Epithelial cell of proximal tubule (primary cell): ENCODE measurements around the gene FBN3. TPM values are rescaled to one million over a fixed set of nuclear protein-coding genes. Genes with fewer than 3 reads are reported as not detected.

Experiments used
- DNase-seq: peaks from one replicate; pipeline ENCODE4 v3.0.0-alpha.2; 2011; ENCODE audit warnings: low read depth
- H3K4me3 ChIP-seq: 2 replicates; pipeline ENCODE4 v1.5.1; 2011; ENCODE audit warnings: low read depth, mild to moderate bottlenecking, low read length
- CTCF ChIP-seq: conservative IDR thresholded peaks from 2 replicates; pipeline ENCODE4 v1.5.1; 2012; ENCODE audit warnings: low read depth, mild to moderate bottlenecking, low read length
- total RNA-seq: library from RNA; depleted of rRNA; stranded (reverse); fragments of >200 nt; gene quantifications from 2 replicates; pipeline ENCODE4 v1.2.3, GENCODE V29; 2015

Gene FBN3
- total RNA-seq, 1 donor from 2014 or later: 0.06 TPM

GRCh38 chr19:8020681-8021080 is 128.7 kb downstream of the FBN3 start:
- no peak for TF ChIP-seq CTCF
- no peak for DNase-seq
- no peak overlapping the region for H3K4me3 ChIP-seq

- DNase-seq: no peak
- H3K4me3 ChIP-seq: no peak overlapping the region
- no peak for TF ChIP-seq CTCF
Measured at GRCh38 chr19:8017808-8018207, 131.6 kb downstream of the FBN3 start.

Other genes with a start within 250 kb of the FBN3 start
- 7.6 and 14.6 TPM in 2 replicates for gene MAP2K7, start 245.7 kb downstream of the FBN3 start, total RNA-seq
- gene TGFBR3L, start 234.8 kb downstream of the FBN3 start, total RNA-seq: 1.6 and 16.8 TPM in 2 replicates
- gene SNAPC2, start 229.3 kb downstream of the FBN3 start, total RNA-seq: 29.1 and 34.2 TPM in 2 replicates
- gene CTXN1, start 223.5 kb downstream of the FBN3 start, total RNA-seq: 12.4 and 42.8 TPM in 2 replicates
- 39.0 and 108 TPM in 2 replicates for gene TIMM44, start 205.9 kb downstream of the FBN3 start, total RNA-seq
- 28.6 and 69.6 TPM in 2 replicates for gene ELAVL1, start 144.0 kb downstream of the FBN3 start, total RNA-seq
- gene CCL25, start 96.8 kb downstream of the FBN3 start, total RNA-seq: not detected in 2 replicates
- 3.8 and 24.5 TPM in 2 replicates for gene CERS4, start 59.8 kb upstream of the FBN3 start, total RNA-seq
- gene CD320, start 158.8 kb upstream of the FBN3 start, total RNA-seq: 198 and 238 TPM in 2 replicates
- gene NDUFA7, start 171.8 kb upstream of the FBN3 start, total RNA-seq: 76.6 and 77.9 TPM in 2 replicates
- gene RPS28, start 171.9 kb upstream of the FBN3 start, total RNA-seq: 459 and 508 TPM in 2 replicates
- gene KANK3, start 193.7 kb upstream of the FBN3 start, total RNA-seq: 0.29 and 2.2 TPM in 2 replicates
- gene ANGPTL4, start 214.6 kb upstream of the FBN3 start, total RNA-seq: 16.6 and 82.0 TPM in 2 replicates
- 16.6 and 23.3 TPM in 2 replicates for gene RAB11B, start 240.8 kb upstream of the FBN3 start, total RNA-seq